SK-N-DZ (cell line): ENCODE measurements around the gene ZNF484. TPM values are rescaled to one million over a fixed set of nuclear protein-coding genes. Genes with fewer than 3 reads are reported as not detected.
"Not testable (repeated sequence)": the region's sequence is repeated elsewhere in the genome, so short reads cannot be mapped to it uniquely, and the experiment has no call there.

Source experiments
- DNase-seq: peaks from one replicate; pipeline ENCODE4 v3.0.0-alpha.2; 2015; ENCODE audit warnings: low spot score
- polyA plus RNA-seq, 2 experiments: library from polyadenylated mRNA; depleted of rRNA; stranded (reverse); fragments of >200 nt; gene quantifications; 2 replicates each; pipeline ENCODE4 v1.2.3, GENCODE V29; 2014

Gene ZNF484
- 3.3 and 3.6 TPM in 2 replicates for polyA plus RNA-seq (2014; cell fraction: cytosol; rRNA removed)
- polyA plus RNA-seq (2014; cell fraction: nucleus; rRNA removed): 2.5 and 3.2 TPM in 2 replicates

- peak; percentile 97 for DNase-seq
Observed at GRCh38 chr9:92877531-92878430, at the start of gene ZNF484. ZNF484 (minus strand) TSS chr9:92878038; CDS start chr9:92875029, 3,009 bp downstream.

- no peak for DNase-seq
Observed at GRCh38 chr9:92920437-92920836, 42.6 kb upstream of the ZNF484 start.

- no peak for DNase-seq
Observed at GRCh38 chr9:92917176-92917800, 39.5 kb upstream of the ZNF484 start.

GRCh38 chr9:92911511-92912475, 34.0 kb upstream of the ZNF484 start:
- no peak for DNase-seq

GRCh38 chr9:92905137-92905536, 27.3 kb upstream of the ZNF484 start:
- DNase-seq: not testable (repeated sequence)

GRCh38 chr9:92897323-92897722, 19.5 kb upstream of the ZNF484 start:
- DNase-seq: no peak

- DNase-seq: no peak
Observed at GRCh38 chr9:92895812-92896436, 18.1 kb upstream of the ZNF484 start.

GRCh38 chr9:92894711-92895362, 17.0 kb upstream of the ZNF484 start:
- DNase-seq: no peak

- DNase-seq: not testable (repeated sequence)
Observed at GRCh38 chr9:92893916-92894610, 16.2 kb upstream of the ZNF484 start.

GRCh38 chr9:92892276-92892675, 14.4 kb upstream of the ZNF484 start:
- not testable (repeated sequence) for DNase-seq

- DNase-seq: no peak
Observed at GRCh38 chr9:92890761-92891160, 12.9 kb upstream of the ZNF484 start.

- no peak for DNase-seq
Observed at GRCh38 chr9:92887880-92888338, 10.1 kb upstream of the ZNF484 start.

GRCh38 chr9:92886846-92887610, 9.2 kb upstream of the ZNF484 start:
- DNase-seq: not testable (repeated sequence)

GRCh38 chr9:92883666-92884405, 6.0 kb upstream of the ZNF484 start:
- peak; percentile 11 for DNase-seq

GRCh38 chr9:92882276-92882675, 4.4 kb upstream of the ZNF484 start:
- no peak for DNase-seq

- DNase-seq: no peak
Observed at GRCh38 chr9:92875373-92875772, 2.5 kb downstream of the ZNF484 start.

- DNase-seq: no peak
Observed at GRCh38 chr9:92870289-92870688, 7.5 kb downstream of the ZNF484 start.

- not testable (repeated sequence) for DNase-seq
Observed at GRCh38 chr9:92866600-92866999, 11.2 kb downstream of the ZNF484 start.
